Measurements from ENCODE around the gene NGLY1.

NGLY1 gene

DNA sequence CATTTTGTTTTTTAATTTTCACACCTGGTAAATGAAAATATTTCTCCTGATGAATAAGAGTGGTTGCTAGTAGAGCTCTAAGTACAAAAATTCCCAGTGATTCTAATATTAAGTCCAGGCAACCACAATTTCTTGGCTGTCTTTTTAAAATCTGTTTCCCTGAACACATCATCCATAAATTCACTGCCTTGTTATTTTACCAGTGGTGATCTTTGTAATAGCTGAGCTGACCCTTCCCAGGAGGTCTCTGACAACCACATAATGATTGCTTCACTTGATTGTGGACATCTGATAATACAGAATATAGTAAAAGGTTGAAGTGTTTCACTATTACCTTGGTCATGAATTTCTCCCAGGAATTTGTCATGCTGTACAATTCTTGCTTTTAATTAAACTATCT, 104.7 kb downstream of the NGLY1 start:
- no peak overlapping the region for H3K4me3 ChIP-seq (ENCODE audit: low read length)
- DNase-seq (ENCODE audit: low read depth, low spot score): no peak

DNA sequence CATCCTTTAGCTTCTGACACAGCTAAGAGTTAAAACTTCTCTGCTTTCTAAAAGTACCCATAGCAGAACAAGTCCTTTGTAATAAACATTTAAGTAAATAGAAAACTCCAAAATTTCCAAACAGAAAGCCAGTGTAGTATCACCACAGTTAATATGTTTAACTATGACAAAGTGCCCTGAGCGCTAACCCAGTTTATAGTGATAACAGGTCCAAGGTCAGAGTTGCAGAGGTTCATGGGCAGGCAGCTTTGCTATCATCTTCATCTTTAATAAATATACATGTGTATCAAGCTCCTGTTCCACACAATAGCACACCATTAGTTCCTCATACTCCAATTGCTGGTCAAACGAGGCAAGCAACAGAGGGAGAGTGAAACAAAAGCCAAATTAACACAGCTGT, 106.1 kb downstream of the NGLY1 start:
- DNase-seq (ENCODE audit: low read depth, low spot score): no peak
- no peak overlapping the region for H3K4me3 ChIP-seq (ENCODE audit: low read length)

GRCh38 chr3:25674670-25675069, 108.6 kb downstream of the NGLY1 start:
- DNase-seq (ENCODE audit: low read depth, low spot score): no peak
- no peak overlapping the region for H3K4me3 ChIP-seq (ENCODE audit: low read length)

- no peak overlapping the region for H3K4me3 ChIP-seq (ENCODE audit: low read length)
Measured at GRCh38 chr3:25673738-25674298, 109.4 kb downstream of the NGLY1 start.

More at GRCh38 chr3:25673738-25674298, 109.4 kb downstream of the NGLY1 start:
- no peak for DNase-seq (ENCODE audit: low read depth, low spot score)
